Keratinocyte (primary cell): ENCODE data around the gene CWC22. TPM values are rescaled to one million over a fixed set of nuclear protein-coding genes. Genes with fewer than 3 reads are reported as not detected.

Experiments
- DNase-seq: peaks from one replicate; pipeline ENCODE4 v3.0.0-alpha.2; 2011; ENCODE audit warnings: low read depth, missing footprints, low spot score
- FAIRE-seq: peaks from 2 replicates; lab custom pipeline; 2011; peaks lifted over from hg19 to GRCh38; lab: Jason Lieb, UNC
- H2AFZ ChIP-seq: 2 replicates; pipeline ENCODE4 v1.6.0; 2012; ENCODE audit warnings: low read length, control low read depth, inconsistent platforms; ENCODE audit not compliant: control insufficient read depth
- H3K27ac ChIP-seq: 2 replicates; pipeline ENCODE4 v1.5.1; 2011; ENCODE audit warnings: low read length; ENCODE audit not compliant: control insufficient read depth, insufficient read depth
- H3K27me3 ChIP-seq: 3 replicates; pipeline ENCODE4 v1.6.0; 2011; ENCODE audit warnings: low read length; ENCODE audit not compliant: control insufficient read depth, insufficient read depth; ENCODE audit errors: extremely low read depth
- H3K36me3 ChIP-seq, 2 experiments: 2 replicates in 1 of 2; 3 replicates in 1 of 2; pipeline ENCODE4 v1.5.1; 2011; ENCODE audit warnings: low read length in 2 of 2, mild to moderate bottlenecking in 1 of 2; ENCODE audit not compliant: control insufficient read depth in 2 of 2, insufficient read depth in 2 of 2; ENCODE audit errors: extremely low read depth in 1 of 2
- H3K4me1 ChIP-seq: 3 replicates; pipeline ENCODE4 v1.5.1; 2011; ENCODE audit warnings: low read length; ENCODE audit not compliant: control insufficient read depth, insufficient read depth; ENCODE audit errors: extremely low read depth
- H3K4me2 ChIP-seq: 3 replicates; pipeline ENCODE4 v1.6.0; 2011; ENCODE audit warnings: low read depth, low read length; ENCODE audit not compliant: control insufficient read depth, insufficient read depth; ENCODE audit errors: extremely low read depth
- H3K4me3 ChIP-seq, 3 experiments: fragments of 200-600 bp in 1 of 3; sonication (generic) in 1 of 3; 2 replicates in 2 of 3; 3 replicates in 1 of 3; pipeline ENCODE4 v1.5.1; 2011 to 2016; ENCODE audit warnings: low read length in 3 of 3, mild to moderate bottlenecking in 3 of 3, control low read depth in 2 of 3, inconsistent platforms in 1 of 3, low read depth in 1 of 3, mixed read lengths in 1 of 3, mixed run types in 1 of 3, moderate library complexity in 1 of 3; ENCODE audit not compliant: control insufficient read depth in 2 of 3, insufficient read depth in 2 of 3; ENCODE audit errors: extremely low read depth in 1 of 3
- H3K79me2 ChIP-seq: 2 replicates; pipeline ENCODE4 v1.6.0; 2012; ENCODE audit warnings: low read length; ENCODE audit not compliant: control insufficient read depth, insufficient read depth
- H3K9ac ChIP-seq: 3 replicates; pipeline ENCODE4 v1.6.0; 2011; ENCODE audit warnings: low read length; ENCODE audit not compliant: control insufficient read depth, insufficient read depth; ENCODE audit errors: extremely low read depth
- H3K9me1 ChIP-seq: 3 replicates; pipeline ENCODE4 v1.6.0; 2011; ENCODE audit warnings: low read length; ENCODE audit not compliant: control insufficient read depth, insufficient read depth; ENCODE audit errors: extremely low read depth
- H3K9me3 ChIP-seq: 2 replicates; pipeline ENCODE4 v1.5.1; 2012; ENCODE audit warnings: low read depth, low read length; ENCODE audit not compliant: control insufficient read depth
- H4K20me1 ChIP-seq: 3 replicates; pipeline ENCODE4 v1.6.0; 2011; ENCODE audit warnings: low read length; ENCODE audit not compliant: control insufficient read depth, insufficient read depth; ENCODE audit errors: extremely low read depth
- CTCF ChIP-seq, 3 experiments: IDR thresholded peaks in 1 of 3; conservative IDR thresholded peaks in 1 of 3; optimal IDR thresholded peaks in 1 of 3; 2 replicates in 2 of 3; 3 replicates in 1 of 3; pipeline versions ENCODE3 to v1.5.1; 2011; ENCODE audit warnings: low read length in 3 of 3, mild to moderate bottlenecking in 3 of 3, moderate library complexity in 2 of 3, control low read depth in 1 of 3, inconsistent platforms in 1 of 3; ENCODE audit not compliant: insufficient read depth in 2 of 3; ENCODE audit errors: extremely low read depth in 1 of 3
- EZH2 ChIP-seq: IDR thresholded peaks from one replicate; pipeline ENCODE4 v1.6.1; 2012; ENCODE audit warnings: inconsistent platforms, mild to moderate bottlenecking, low read length, moderate library complexity
- dilution Hi-C: fragments of 300-500 bp; cut with MboI; formaldehyde crosslinking; loops from one replicate; pipeline ENCODE4 v1.7.0; 2020; ENCODE audit warnings: low sequenced_read_pairs; ENCODE audit not compliant: extremely low pct_ligation_motif_present
- polyA plus RNA-seq, 5 experiments: library from polyadenylated mRNA; depleted of rRNA in 3 of 5; stranded (reverse) in 3 of 5; stranded (forward) in 1 of 5; unstranded in 1 of 5; fragments of >200 nt; gene quantifications; 1 replicate in 1 of 5; 2 replicates in 3 of 5; 3 replicates in 1 of 5; pipeline versions ENCODE4 v1.2.1 to v1.2.3, GENCODE V29; 2011 to 2012; ENCODE audit warnings: missing spikeins in 2 of 5, low read depth in 1 of 5, low replicate concordance in 1 of 5

Gene CWC22
- polyA plus RNA-seq, 1 donor (not counting 4 experiments of a cell fraction or from before 2014, with no cell fraction given) = 8.8 TPM

- dilution Hi-C loops = no loop called here
- H3K36me3 ChIP-seq = peaks cover 0 to 4% of the 10 kb centered on the region in 2 experiments
- FAIRE-seq (no peak), DNase-seq (peak; percentile 11)
- H3K4me3 ChIP-seq = no peak overlapping the region
- no peaks in the 10 kb centered on the region for H3K9me3 ChIP-seq
- H3K4me1 ChIP-seq = no peaks in the 10 kb centered on the region
- no peak overlapping the region for H2AFZ ChIP-seq
- H3K79me2 ChIP-seq = no peaks in the 10 kb centered on the region
- H3K27ac ChIP-seq = no peak overlapping the region
- TF ChIP-seq CTCF (optimal IDR thresholded peaks at IDR 0.05 in 1 of 3, IDR thresholded peaks at IDR 0.05 in 1 of 3, conservative IDR thresholded peaks at IDR 0.05 in 1 of 3; ENCODE audit: extremely low read depth in 1 of 3, insufficient read depth in 2 of 3, low read length in 3 of 3) (peak; percentile 47 to 63 (median 50)), EZH2 (no peak)
- H4K20me1 ChIP-seq = no peaks in the 10 kb centered on the region
- no peaks in the 10 kb centered on the region for H3K9me1 ChIP-seq
- no peaks in the 10 kb centered on the region for H3K27me3 ChIP-seq
- H3K9ac ChIP-seq = no peak overlapping the region
- no peak overlapping the region for H3K4me2 ChIP-seq
Measured at GRCh38 chr2:179936654-179937053, 70.4 kb downstream of the CWC22 start.

- Histone ChIP-seq H3K27me3 (no peaks in the 10 kb centered on the region), H3K27ac (no peak overlapping the region), H3K4me2 (no peak overlapping the region), H3K9me3 (no peaks in the 10 kb centered on the region), H3K36me3 (peaks cover 0 to 4% of the 10 kb centered on the region in 2 experiments), H3K9me1 (no peaks in the 10 kb centered on the region), H3K4me3 (no peak overlapping the region), H3K9ac (no peak overlapping the region), H3K79me2 (no peaks in the 10 kb centered on the region), H3K4me1 (no peaks in the 10 kb centered on the region), H4K20me1 (no peaks in the 10 kb centered on the region), H2AFZ (no peak overlapping the region)
- no peak for TF ChIP-seq EZH2
- TF ChIP-seq CTCF (optimal IDR thresholded peaks at IDR 0.05 in 1 of 3, IDR thresholded peaks at IDR 0.05 in 1 of 3, conservative IDR thresholded peaks at IDR 0.05 in 1 of 3; ENCODE audit: extremely low read depth in 1 of 3, insufficient read depth in 2 of 3, low read length in 3 of 3) = no peak
- dilution Hi-C loops = no loop called here
- DNase-seq = no peak
- no peak for FAIRE-seq
Measured at GRCh38 chr2:179936141-179936540, 71.0 kb downstream of the CWC22 start.
